ENCODE measurements around the gene CHCHD3.

Gene CHCHD3

DNA sequence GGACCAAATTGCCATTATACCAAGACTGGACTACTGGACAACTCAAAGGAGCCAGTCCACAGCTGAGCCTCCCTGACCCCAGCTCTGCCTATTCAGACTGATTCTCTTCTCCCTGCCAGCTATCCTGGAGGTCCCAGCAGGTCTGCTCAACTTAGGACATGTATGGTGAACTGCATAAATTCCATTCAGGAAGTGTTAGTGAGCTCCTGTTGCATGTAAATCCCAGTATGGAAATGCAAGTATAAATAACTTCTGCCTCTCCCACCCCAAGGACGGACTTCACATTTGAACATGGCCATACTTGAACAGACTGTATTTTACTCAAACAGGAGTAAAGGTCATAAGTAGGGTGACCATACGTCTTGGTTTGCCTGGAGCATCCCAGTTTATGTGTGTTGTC is 128.4 kb downstream of the CHCHD3 start:
- no peak for TF ChIP-seq ZFX (IDR thresholded peaks at IDR 0.05; ENCODE audit: borderline replicate concordance)
- TF ChIP-seq, protein P1, sequence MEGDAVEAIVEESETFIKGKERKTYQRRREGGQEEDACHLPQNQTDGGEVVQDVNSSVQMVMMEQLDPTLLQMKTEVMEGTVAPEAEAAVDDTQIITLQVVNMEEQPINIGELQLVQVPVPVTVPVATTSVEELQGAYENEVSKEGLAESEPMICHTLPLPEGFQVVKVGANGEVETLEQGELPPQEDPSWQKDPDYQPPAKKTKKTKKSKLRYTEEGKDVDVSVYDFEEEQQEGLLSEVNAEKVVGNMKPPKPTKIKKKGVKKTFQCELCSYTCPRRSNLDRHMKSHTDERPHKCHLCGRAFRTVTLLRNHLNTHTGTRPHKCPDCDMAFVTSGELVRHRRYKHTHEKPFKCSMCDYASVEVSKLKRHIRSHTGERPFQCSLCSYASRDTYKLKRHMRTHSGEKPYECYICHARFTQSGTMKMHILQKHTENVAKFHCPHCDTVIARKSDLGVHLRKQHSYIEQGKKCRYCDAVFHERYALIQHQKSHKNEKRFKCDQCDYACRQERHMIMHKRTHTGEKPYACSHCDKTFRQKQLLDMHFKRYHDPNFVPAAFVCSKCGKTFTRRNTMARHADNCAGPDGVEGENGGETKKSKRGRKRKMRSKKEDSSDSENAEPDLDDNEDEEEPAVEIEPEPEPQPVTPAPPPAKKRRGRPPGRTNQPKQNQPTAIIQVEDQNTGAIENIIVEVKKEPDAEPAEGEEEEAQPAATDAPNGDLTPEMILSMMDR (IDR thresholded peaks at IDR 0.05): no peak
- no peak overlapping the region for H3K27ac ChIP-seq

DNA sequence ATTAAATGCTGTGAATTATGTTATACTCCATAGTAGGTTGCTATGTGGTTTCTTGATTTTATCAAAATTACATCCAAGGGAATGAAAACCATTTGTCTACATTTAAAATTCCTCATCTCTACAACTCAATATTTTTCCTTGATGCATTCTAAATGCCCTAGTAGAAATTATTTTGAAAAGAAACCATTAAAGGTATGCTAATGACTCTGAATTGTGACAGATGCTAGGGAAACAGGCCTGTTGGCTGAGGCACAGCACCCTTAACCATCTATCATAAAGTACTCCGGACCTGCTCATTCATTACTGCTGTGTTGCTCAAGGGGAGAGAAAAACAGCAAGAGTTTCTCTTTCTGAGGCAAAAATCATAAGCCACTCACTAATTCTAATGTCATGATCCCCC is 131.2 kb downstream of the CHCHD3 start:
- H3K27ac ChIP-seq: no peak overlapping the region
- TF ChIP-seq, protein P1 (IDR thresholded peaks at IDR 0.05): no peak
- TF ChIP-seq ZFX (IDR thresholded peaks at IDR 0.05; ENCODE audit: borderline replicate concordance): no peak

DNA sequence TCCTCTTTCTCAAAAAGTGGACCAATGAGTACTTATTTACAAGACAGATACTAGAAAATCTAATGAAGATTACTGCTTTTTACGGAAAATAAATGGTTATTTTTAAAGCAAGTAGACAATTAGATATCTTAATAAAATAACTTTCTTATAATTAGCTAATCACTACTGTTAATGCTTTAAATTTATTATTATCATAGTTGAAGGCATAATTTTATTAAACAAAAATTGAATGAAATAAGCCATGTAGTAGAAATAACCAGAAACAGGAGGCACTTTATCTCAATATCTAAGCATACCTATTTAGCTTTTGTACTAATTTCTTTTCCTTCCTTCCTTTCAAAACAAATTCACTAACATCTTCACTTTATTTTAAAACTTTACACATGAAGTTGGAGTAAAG is 134.9 kb downstream of the CHCHD3 start:
- TF ChIP-seq, protein P1 (IDR thresholded peaks at IDR 0.05): no peak
- no peak for TF ChIP-seq ZFX (IDR thresholded peaks at IDR 0.05; ENCODE audit: borderline replicate concordance)
- no peak overlapping the region for H3K27ac ChIP-seq

DNA sequence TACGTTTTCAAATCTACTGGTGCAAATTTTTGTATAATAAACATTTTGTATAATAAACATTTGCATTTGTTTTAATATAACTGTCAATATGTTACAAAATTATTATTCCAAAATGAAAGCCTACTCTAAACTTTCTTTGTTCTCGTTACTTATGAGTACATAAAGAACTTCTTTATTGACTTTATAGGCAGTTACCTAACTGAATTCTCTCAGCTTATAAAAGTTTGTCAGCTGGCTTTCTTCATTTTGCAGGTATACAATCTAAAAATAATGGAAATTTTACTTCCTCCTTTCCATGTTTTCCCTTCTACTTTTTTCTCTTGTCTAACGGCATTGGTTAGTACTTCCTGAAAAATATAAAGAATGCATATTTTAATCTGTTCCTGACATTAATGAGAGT is 137.1 kb downstream of the CHCHD3 start:
- TF ChIP-seq ZFX (IDR thresholded peaks at IDR 0.05; ENCODE audit: borderline replicate concordance): no peak
- TF ChIP-seq, protein P1 (IDR thresholded peaks at IDR 0.05): no peak

DNA sequence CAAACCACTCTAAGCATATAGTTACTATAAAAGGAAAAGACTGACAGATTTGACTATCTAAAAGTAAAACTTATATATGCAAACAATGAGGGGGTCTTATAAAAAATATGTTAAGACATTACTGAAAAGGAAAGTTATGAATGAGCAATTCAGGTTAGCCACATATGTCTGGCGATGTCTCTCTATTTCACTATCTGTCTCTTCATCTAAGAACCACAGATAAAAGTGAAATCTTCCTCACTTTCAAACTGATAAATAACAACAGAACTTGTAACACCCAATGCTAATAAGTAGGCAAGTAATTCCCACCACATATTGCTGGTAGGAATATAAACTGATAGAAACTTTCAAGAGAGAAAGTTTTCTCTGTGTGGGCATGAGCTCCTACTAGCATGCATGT is 138.2 kb downstream of the CHCHD3 start:
- H3K27ac ChIP-seq: no peak overlapping the region
- TF ChIP-seq, protein P1 (IDR thresholded peaks at IDR 0.05): no peak
- no peak for TF ChIP-seq ZFX (IDR thresholded peaks at IDR 0.05; ENCODE audit: borderline replicate concordance)

More for the DNA sequence above, 137.1 kb downstream of the CHCHD3 start:
- no peak overlapping the region for H3K27ac ChIP-seq

DNA sequence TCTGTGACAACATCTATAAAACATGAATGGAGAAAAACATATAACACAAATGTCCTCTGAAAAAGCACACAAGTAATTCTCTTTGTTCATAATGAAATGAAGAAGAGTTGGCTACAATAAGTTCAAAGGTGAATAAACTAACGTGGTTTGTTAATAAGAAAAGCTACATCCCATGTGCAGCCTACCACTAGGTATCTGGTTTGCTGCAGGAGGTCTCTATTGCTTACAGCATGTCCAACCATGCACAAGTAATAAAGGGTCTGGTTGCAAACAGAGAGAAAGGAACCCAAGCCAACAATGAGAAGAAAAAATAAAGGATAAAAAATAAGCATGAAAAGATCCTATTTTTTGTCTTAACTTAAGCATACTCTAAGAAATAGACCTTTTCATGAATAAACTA is 139.2 kb downstream of the CHCHD3 start:
- H3K27ac ChIP-seq: no peak overlapping the region
- TF ChIP-seq, protein P1 (IDR thresholded peaks at IDR 0.05): no peak
- TF ChIP-seq ZFX (IDR thresholded peaks at IDR 0.05; ENCODE audit: borderline replicate concordance): no peak

DNA sequence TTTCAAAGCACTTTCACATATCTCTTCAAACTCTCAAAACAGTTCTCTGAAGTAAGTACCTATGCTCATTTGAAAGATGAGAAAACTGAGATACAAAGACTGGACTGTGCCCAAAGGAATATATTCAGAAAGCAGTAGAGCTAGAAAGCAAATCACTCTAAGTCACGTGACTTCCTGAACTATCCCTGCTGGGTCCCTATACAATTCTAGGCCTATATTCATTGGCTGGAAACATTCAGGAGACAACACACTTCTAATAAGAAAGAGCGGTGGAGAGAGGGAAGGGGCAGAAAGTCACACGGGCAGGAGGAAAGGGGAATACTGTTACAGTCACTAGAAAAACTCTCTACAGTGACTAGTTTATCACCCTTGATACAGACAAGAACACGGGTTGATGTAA is 140.0 kb downstream of the CHCHD3 start:
- TF ChIP-seq, protein P1 (IDR thresholded peaks at IDR 0.05): no peak
- TF ChIP-seq ZFX (IDR thresholded peaks at IDR 0.05; ENCODE audit: borderline replicate concordance): no peak
- H3K27ac ChIP-seq: no peak overlapping the region

Measured in 22Rv1 (cell line).